Body of pancreas (tissue), 4 donors: Measurements from ENCODE around the gene LIPH. TPM values are rescaled to one million over a fixed set of nuclear protein-coding genes. Genes with fewer than 3 reads are reported as not detected.

Experiments
- ATAC-seq: fragments of 150-250 bp; one replicate; pipeline ENCODE4 v1.9.1; 2016
- DNase-seq, 4 donors: peaks; one replicate each; pipeline ENCODE4 v3.0.0-alpha.2; 2019
- H3K27ac ChIP-seq, 4 donors: fragments of 200-600 bp; sonication (generic); 1 replicate in 3 of 4; 2 replicates in 1 of 4; pipeline versions ENCODE4 v1.5.1 to v1.6.1; 2016 to 2019; ENCODE audit warnings: mild to moderate bottlenecking in 1 of 4, mixed read lengths in 1 of 4, moderate library complexity in 1 of 4
- H3K27me3 ChIP-seq, 2 donors: fragments of 200-600 bp; sonication (generic); one replicate each; pipeline ENCODE4 v1.6.0; 2016; ENCODE audit warnings: mild to moderate bottlenecking in 1 of 2
- H3K36me3 ChIP-seq, 2 donors: fragments of 200-600 bp; sonication (generic); replicated peaks in 1 of 2; 2 replicates each; pipeline ENCODE4 v1.5.1; 2016; ENCODE audit warnings: low read depth in 2 of 2; ENCODE audit not compliant: insufficient read depth in 1 of 2
- H3K4me1 ChIP-seq: fragments of 200-600 bp; sonication (generic); one replicate; pipeline ENCODE4 v1.6.0; 2016
- H3K4me3 ChIP-seq, 2 donors: fragments of 200-600 bp; sonication (generic); 1 replicate in 1 of 2; 2 replicates in 1 of 2; pipeline ENCODE4 v1.5.1; 2016 to 2019
- H3K9me3 ChIP-seq, 3 donors: fragments of 200-600 bp; sonication (generic); 1 replicate in 2 of 3; 2 replicates in 1 of 3; pipeline ENCODE4 v1.5.1; 2016
- CTCF ChIP-seq, 7 experiments: fragments of 450-650 bp in 4 of 7; fragments of 200-600 bp in 3 of 7; sonication (generic) in 3 of 7; IDR thresholded peaks; one replicate each; pipeline ENCODE4 v1.5.1; 2016 to 2019; ENCODE audit warnings: antibody characterized with exemption in 7 of 7
- POLR2A ChIP-seq, 3 donors: fragments of 450-650 bp; IDR thresholded peaks; one replicate each; pipeline ENCODE4 v1.6.1; 2016; ENCODE audit warnings: antibody characterized with exemption in 3 of 3, mild to moderate bottlenecking in 2 of 3
- WGBS, 2 donors: methylation state at CpG; one replicate each; pipeline ENCODE4 v1.1.5; 2017; 5-methylcytosine and 5-hydroxymethylcytosine counted together
- intact Hi-C: fragments of 100-400 bp; cut with DNase I; formaldehyde crosslinking; loops from one replicate; pipeline ENCODE4 v1.15.1; 2023
- total RNA-seq, 2 donors: library from RNA; depleted of rRNA; stranded (reverse); fragments of >200 nt; gene quantifications; one replicate each; pipeline ENCODE4 v1.1.0, GENCODE V29; 2016

Gene LIPH
- total RNA-seq, 2 donors from 2014 or later = 10.9 to 14.8 TPM

GRCh38 chr3:185517387-185518130 lies 34.8 kb downstream of the LIPH start:
- intact Hi-C loops = no loop called here
- Histone ChIP-seq H3K27ac (no peak overlapping the region), H3K9me3 (no peaks in the 10 kb centered on the region), H3K4me1 (no peaks in the 10 kb centered on the region), H3K36me3 (no peaks in the 10 kb centered on the region), H3K27me3 (no peaks in the 10 kb centered on the region), H3K4me3 (no peak overlapping the region)
- WGBS, 2 donors = 59 to 74% methylated on average over 2 of the region's 2 CpGs
- TF ChIP-seq POLR2A (IDR thresholded peaks at IDR 0.05) = no peak
- TF ChIP-seq CTCF (IDR thresholded peaks at IDR 0.05) = no peak
- DNase-seq = no peak
- no peak for ATAC-seq

GRCh38 chr3:185511711-185512110 lies 40.7 kb downstream of the LIPH start:
- no peaks in the 10 kb centered on the region for H3K36me3 ChIP-seq

GRCh38 chr3:185508335-185508991 lies 43.9 kb downstream of the LIPH start:
- H3K4me3 ChIP-seq = no peak overlapping the region
- H3K27me3 ChIP-seq = no peaks in the 10 kb centered on the region
- no peak overlapping the region for H3K27ac ChIP-seq
- no peak for TF ChIP-seq CTCF (IDR thresholded peaks at IDR 0.05)
- TF ChIP-seq POLR2A (IDR thresholded peaks at IDR 0.05) = no peak
- 72 to 77% methylated on average over 19 of the region's 19 CpGs for WGBS, 2 donors
- no peaks in the 10 kb centered on the region for H3K9me3 ChIP-seq
- DNase-seq (no peak), ATAC-seq (no peak)
- peaks cover 3% of the 10 kb centered on the region for H3K4me1 ChIP-seq
- intact Hi-C loops = no loop called here
- H3K36me3 ChIP-seq = no peaks in the 10 kb centered on the region

More at GRCh38 chr3:185511711-185512110, 40.7 kb downstream of the LIPH start:
- DNase-seq (no peak), ATAC-seq (no peak)
- no peak overlapping the region for H3K4me3 ChIP-seq
- 83 to 87% methylated on average over 4 of the region's 4 CpGs for WGBS, 2 donors
- H3K27ac ChIP-seq = no peak overlapping the region
- no peaks in the 10 kb centered on the region for H3K9me3 ChIP-seq
- H3K27me3 ChIP-seq = no peaks in the 10 kb centered on the region
- intact Hi-C loops = no loop called here
- no peaks in the 10 kb centered on the region for H3K4me1 ChIP-seq
- TF ChIP-seq CTCF (IDR thresholded peaks at IDR 0.05) (no peak), POLR2A (IDR thresholded peaks at IDR 0.05) (no peak)

- Histone ChIP-seq H3K27me3 (no peaks in the 10 kb centered on the region), H3K36me3 (no peaks in the 10 kb centered on the region), H3K9me3 (no peaks in the 10 kb centered on the region), H3K27ac (no peak overlapping the region), H3K4me1 (peaks cover 8% of the 10 kb centered on the region), H3K4me3 (no peak overlapping the region)
- DNase-seq (no peak), ATAC-seq (no peak)
- WGBS, 2 donors = 49 to 62% methylated on average over 6 of the region's 6 CpGs
- TF ChIP-seq CTCF (IDR thresholded peaks at IDR 0.05) (no peak), POLR2A (IDR thresholded peaks at IDR 0.05) (no peak)
- intact Hi-C loops = no loop called here
Measured at GRCh38 chr3:185507883-185508282, 44.5 kb downstream of the LIPH start.
